ENCODE results near the gene BTRC. TPM values are rescaled to one million over a fixed set of nuclear protein-coding genes. Genes with fewer than 3 reads are reported as not detected.

BTRC gene
- polyA plus RNA-seq, 3 donors, result 2.8 to 4.3 (median 3.1) TPM

DNA sequence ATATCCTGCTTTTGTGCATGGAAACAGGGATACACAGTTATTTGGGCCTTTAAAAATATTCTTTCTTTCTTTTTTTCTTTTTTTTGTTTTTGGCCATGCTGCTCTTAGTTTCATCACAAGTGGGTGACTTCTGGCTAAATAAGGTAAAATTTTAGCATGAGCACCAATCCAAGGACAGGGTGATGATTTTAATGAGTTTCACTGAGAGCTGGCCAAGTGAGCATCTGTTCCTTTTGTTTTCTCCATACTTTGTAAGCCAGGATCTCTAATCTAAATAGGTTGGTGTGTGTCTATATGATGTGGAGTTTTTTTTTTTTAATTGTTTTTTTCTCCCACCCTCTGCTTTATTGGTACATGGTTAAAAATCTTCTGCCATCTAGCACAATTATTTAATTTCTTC lies 127.3 kb downstream of the BTRC start:
- no peak for DNase-seq
- intact Hi-C loops (cut with micrococcal nuclease), result no loop called here
- Mint-ChIP-seq H3K27ac (no peak overlapping the region), H3K4me3 (no peak overlapping the region), H3K36me3 (peaks cover 16 to 17% of the 10 kb centered on the region in 2 donors), H3K4me1 (peaks cover 5% of the 10 kb centered on the region), H3K9me3 (no peaks in the 10 kb centered on the region), H3K27me3 (ENCODE audit: low read depth in 3 of 3) (peaks cover 0 to 2% (median 0%) of the 10 kb centered on the region in 3 donors)
- Histone ChIP-seq H3K79me2 (ENCODE audit: insufficient read depth, low read length) (no peaks in the 10 kb centered on the region), H3K4me1 (ENCODE audit: control insufficient read depth in 1 of 2, insufficient read depth in 2 of 2, low read length in 2 of 2) (no peaks in the 10 kb centered on the region), H3K27ac (ENCODE audit: low read depth in 1 of 2, low read length in 2 of 2) (no peak overlapping the region), H3K4me2 (replicated peaks; ENCODE audit: extremely low read depth, low read length, poor library complexity, severe bottlenecking) (no peak overlapping the region), H3K27me3 (ENCODE audit: control insufficient read depth in 2 of 2, insufficient read depth in 2 of 2, low read length in 2 of 2) (no peaks in the 10 kb centered on the region), H4K20me1 (ENCODE audit: insufficient read depth, low read length) (no peaks in the 10 kb centered on the region), H3K4me3 (replicated peaks in 1 of 3; ENCODE audit: low read depth in 2 of 3, low read length in 3 of 3) (no peak overlapping the region), H3K9ac (ENCODE audit: insufficient read depth, low read length, poor library complexity, severe bottlenecking) (no peak overlapping the region), H2AFZ (ENCODE audit: insufficient read depth, low read depth, low read length, poor library complexity, severe bottlenecking) (no peak overlapping the region), H3K36me3 (replicated peaks in 1 of 2; ENCODE audit: control insufficient read depth in 1 of 2, insufficient read depth in 2 of 2, low read length in 2 of 2) (peaks cover 3 to 10% of the 10 kb centered on the region in 2 donors), H3K9me3 (replicated peaks in 1 of 2; ENCODE audit: control insufficient read depth in 1 of 2, insufficient read depth in 1 of 2, low read length in 2 of 2) (no peaks in the 10 kb centered on the region)
- TF ChIP-seq, protein P1, sequence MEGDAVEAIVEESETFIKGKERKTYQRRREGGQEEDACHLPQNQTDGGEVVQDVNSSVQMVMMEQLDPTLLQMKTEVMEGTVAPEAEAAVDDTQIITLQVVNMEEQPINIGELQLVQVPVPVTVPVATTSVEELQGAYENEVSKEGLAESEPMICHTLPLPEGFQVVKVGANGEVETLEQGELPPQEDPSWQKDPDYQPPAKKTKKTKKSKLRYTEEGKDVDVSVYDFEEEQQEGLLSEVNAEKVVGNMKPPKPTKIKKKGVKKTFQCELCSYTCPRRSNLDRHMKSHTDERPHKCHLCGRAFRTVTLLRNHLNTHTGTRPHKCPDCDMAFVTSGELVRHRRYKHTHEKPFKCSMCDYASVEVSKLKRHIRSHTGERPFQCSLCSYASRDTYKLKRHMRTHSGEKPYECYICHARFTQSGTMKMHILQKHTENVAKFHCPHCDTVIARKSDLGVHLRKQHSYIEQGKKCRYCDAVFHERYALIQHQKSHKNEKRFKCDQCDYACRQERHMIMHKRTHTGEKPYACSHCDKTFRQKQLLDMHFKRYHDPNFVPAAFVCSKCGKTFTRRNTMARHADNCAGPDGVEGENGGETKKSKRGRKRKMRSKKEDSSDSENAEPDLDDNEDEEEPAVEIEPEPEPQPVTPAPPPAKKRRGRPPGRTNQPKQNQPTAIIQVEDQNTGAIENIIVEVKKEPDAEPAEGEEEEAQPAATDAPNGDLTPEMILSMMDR (IDR thresholded peaks at IDR 0.05), result no peak

DNA sequence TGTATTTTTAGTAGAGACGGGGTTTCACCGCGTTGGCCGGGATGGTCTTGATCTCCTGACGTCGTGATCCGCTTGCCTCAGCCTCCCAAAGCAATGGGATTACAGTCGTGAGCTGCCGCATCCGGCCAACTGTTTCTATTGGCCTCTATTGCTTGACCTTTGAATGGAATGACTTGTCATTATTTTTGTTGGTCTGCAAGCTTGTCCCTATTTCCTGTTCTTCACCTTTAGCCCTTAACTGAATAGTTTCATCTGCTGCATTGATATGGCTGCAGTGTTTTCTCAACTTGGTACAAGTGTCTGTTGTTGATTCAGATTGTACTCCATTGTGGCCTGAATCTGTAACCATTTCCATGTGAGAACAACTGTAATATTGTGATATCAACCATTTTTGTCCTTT lies 128.6 kb downstream of the BTRC start:
- WGBS (ENCODE audit: insufficient coverage), result 96% methylated on average over 9 of the region's 10 CpGs
- Mint-ChIP-seq H3K36me3 (peaks cover 16 to 19% of the 10 kb centered on the region in 2 donors), H3K4me1 (peaks cover 6% of the 10 kb centered on the region)

More for the DNA sequence above, 128.6 kb downstream of the BTRC start:
- no peak overlapping the region for H3K9ac ChIP-seq (ENCODE audit: insufficient read depth, low read length, poor library complexity, severe bottlenecking)
- H3K9me3 ChIP-seq (replicated peaks in 1 of 2; ENCODE audit: control insufficient read depth in 1 of 2, insufficient read depth in 1 of 2, low read length in 2 of 2), result no peaks in the 10 kb centered on the region
- Mint-ChIP-seq H3K27ac (no peak overlapping the region), H3K4me3 (no peak overlapping the region), H3K27me3 (ENCODE audit: low read depth in 3 of 3) (peaks cover 0 to 2% (median 0%) of the 10 kb centered on the region in 3 donors), H3K9me3 (no peaks in the 10 kb centered on the region)
- H2AFZ ChIP-seq (ENCODE audit: insufficient read depth, low read depth, low read length, poor library complexity, severe bottlenecking), result no peak overlapping the region
- no peaks in the 10 kb centered on the region for H3K4me1 ChIP-seq (ENCODE audit: control insufficient read depth in 1 of 2, insufficient read depth in 2 of 2, low read length in 2 of 2)
- intact Hi-C loops (cut with micrococcal nuclease), result no loop called here
- H3K4me3 ChIP-seq (replicated peaks in 1 of 3; ENCODE audit: low read depth in 2 of 3, low read length in 3 of 3), result no peak overlapping the region
- peaks cover 3 to 10% of the 10 kb centered on the region in 2 donors for H3K36me3 ChIP-seq (replicated peaks in 1 of 2; ENCODE audit: control insufficient read depth in 1 of 2, insufficient read depth in 2 of 2, low read length in 2 of 2)
- no peak overlapping the region for H3K27ac ChIP-seq (ENCODE audit: low read depth in 1 of 2, low read length in 2 of 2)
- H4K20me1 ChIP-seq (ENCODE audit: insufficient read depth, low read length), result no peaks in the 10 kb centered on the region
- no peaks in the 10 kb centered on the region for H3K79me2 ChIP-seq (ENCODE audit: insufficient read depth, low read length)
- TF ChIP-seq, protein P1 (IDR thresholded peaks at IDR 0.05), result no peak
- H3K4me2 ChIP-seq (replicated peaks; ENCODE audit: extremely low read depth, low read length, poor library complexity, severe bottlenecking), result no peak overlapping the region
- DNase-seq, result no peak
- no peaks in the 10 kb centered on the region for H3K27me3 ChIP-seq (ENCODE audit: control insufficient read depth in 2 of 2, insufficient read depth in 2 of 2, low read length in 2 of 2)
